HG03571 (cell line): ENCODE measurements around the gene FOXD1.
"Not testable (repeated sequence)": the region's sequence is repeated elsewhere in the genome, so short reads cannot be mapped to it uniquely, and the experiment has no call there.

Experiments used
- ATAC-seq: cut with Tn5 transposase; IDR thresholded peaks from one replicate; pipeline ENCODE4 v1.9.1; 2021; ENCODE audit not compliant: unreplicated experiment

FOXD1 gene

GRCh38 chr5:73464016-73464745, 15.6 kb upstream of the FOXD1 start:
- no peak for ATAC-seq

- ATAC-seq, result no peak
Measured at GRCh38 chr5:73460133-73460532, 11.6 kb upstream of the FOXD1 start.

GRCh38 chr5:73459366-73459765, 10.8 kb upstream of the FOXD1 start:
- ATAC-seq, result no peak

GRCh38 chr5:73456462-73456861, 7.9 kb upstream of the FOXD1 start:
- not testable (repeated sequence) for ATAC-seq

GRCh38 chr5:73454379-73455036, 5.9 kb upstream of the FOXD1 start:
- ATAC-seq, result no peak

GRCh38 chr5:73452215-73452614, 3.6 kb upstream of the FOXD1 start:
- no peak for ATAC-seq

GRCh38 chr5:73451224-73452130, 2.9 kb upstream of the FOXD1 start:
- no peak for ATAC-seq

- ATAC-seq, result no peak
Measured at GRCh38 chr5:73450672-73451223, 2.2 kb upstream of the FOXD1 start.

- ATAC-seq, result no peak
Measured at GRCh38 chr5:73450137-73450536, 1.6 kb upstream of the FOXD1 start.

- ATAC-seq, result no peak
Measured at GRCh38 chr5:73447530-73448462, 781 bp downstream of the FOXD1 start.

GRCh38 chr5:73446631-73447529, 1.7 kb downstream of the FOXD1 start:
- no peak for ATAC-seq

- no peak for ATAC-seq
Measured at GRCh38 chr5:73445665-73446630, 2.6 kb downstream of the FOXD1 start.

GRCh38 chr5:73444499-73445438, 3.8 kb downstream of the FOXD1 start:
- ATAC-seq, result no peak

GRCh38 chr5:73443829-73444498, 4.6 kb downstream of the FOXD1 start:
- ATAC-seq, result no peak

GRCh38 chr5:73442996-73443627, 5.5 kb downstream of the FOXD1 start:
- ATAC-seq, result no peak

GRCh38 chr5:73442231-73442811, 6.3 kb downstream of the FOXD1 start:
- no peak for ATAC-seq
